K562 (cell line): ENCODE results near the gene CCDC85C. TPM values are rescaled to one million over a fixed set of nuclear protein-coding genes. Genes with fewer than 3 reads are reported as not detected.

Experiments
- ARID1B ChIP-seq: fragments of 450-650 bp; IDR thresholded peaks from 2 replicates; pipeline ENCODE4 v1.6.1; 2016; ENCODE audit warnings: antibody characterized with exemption, mild to moderate bottlenecking, inconsistent platforms
- ETV1 ChIP-seq: fragments of 450-650 bp; conservative IDR thresholded peaks from 2 replicates; pipeline ENCODE4 v1.6.1; 2016; ENCODE audit warnings: missing genetic modification characterization, control low read depth, low read depth, missing compliant biosample characterization
- MEIS2 ChIP-seq: fragments of 450-650 bp; IDR thresholded peaks from 2 replicates; pipeline ENCODE4 v1.6.1; 2014; ENCODE audit warnings: mild to moderate bottlenecking; ENCODE audit not compliant: partially characterized antibody
- MTA2 ChIP-seq: fragments of 450-650 bp; IDR thresholded peaks from 2 replicates; pipeline ENCODE4 v1.6.1; 2016; ENCODE audit warnings: low read depth
- NFXL1 ChIP-seq: fragments of 450-650 bp; formaldehyde crosslinking; IDR thresholded peaks from 2 replicates; pipeline ENCODE4 v1.4.0; 2021; ENCODE audit warnings: mild to moderate bottlenecking
- OTX1 ChIP-seq: fragments of 450-650 bp; formaldehyde crosslinking; IDR thresholded peaks from 2 replicates; pipeline ENCODE4 v1.4.0; 2022; ENCODE audit warnings: mild to moderate bottlenecking
- RAD51 ChIP-seq: fragments of 450-650 bp; IDR thresholded peaks from 2 replicates; pipeline ENCODE4 v1.7.1; 2016; ENCODE audit warnings: low read depth, mild to moderate bottlenecking, borderline replicate concordance
- RBM14 ChIP-seq: fragments of 200-400 bp; formaldehyde crosslinking; IDR thresholded peaks from 2 replicates; pipeline ENCODE4 v1.6.1; 2018; ENCODE audit warnings: low read depth, mild to moderate bottlenecking, low read length, moderate library complexity, borderline replicate concordance; ENCODE audit not compliant: insufficient read depth
- SAFB ChIP-seq: fragments of 200-400 bp; formaldehyde crosslinking; IDR thresholded peaks from 2 replicates; pipeline ENCODE4 v1.6.1; 2017; ENCODE audit warnings: low read depth, low read length, borderline replicate concordance
- SIX5 ChIP-seq, 2 experiments: IDR thresholded peaks; 2 replicates each; pipeline ENCODE4 v1.6.1; 2011; ENCODE audit warnings: low read length in 2 of 2, borderline replicate concordance in 1 of 2, low read depth in 1 of 2, mild to moderate bottlenecking in 1 of 2, moderate library complexity in 1 of 2; ENCODE audit not compliant: insufficient read depth in 1 of 2
- TAL1 ChIP-seq: fragments of 450-650 bp; IDR thresholded peaks from 2 replicates; pipeline ENCODE4 v1.6.1; 2016; ENCODE audit warnings: mild to moderate bottlenecking
- TCF3 ChIP-seq: sonication (generic); formaldehyde crosslinking; IDR thresholded peaks from 2 replicates; pipeline ENCODE4 v1.4.0; 2020; ENCODE audit warnings: mild to moderate bottlenecking, missing genetic modification reagents
- polyA plus RNA-seq, 8 experiments: library from polyadenylated mRNA; depleted of rRNA in 4 of 8; stranded (reverse) in 5 of 8; unstranded in 3 of 8; fragments of >200 nt; fragmentation: Nextera tagmentation in 2 of 8; fragmentation: Illumina TruSeq in 1 of 8; extraction: Ambion mirVana in 2 of 8; extraction: Trizol in 1 of 8; gene quantifications; 2 replicates each; pipeline versions ENCODE4 v1.2.1 to v1.2.3, GENCODE V29; 2011 to 2014; ENCODE audit warnings: inconsistent platforms in 1 of 8, missing spikeins in 1 of 8
- total RNA-seq, 7 experiments: library from RNA; depleted of rRNA in 6 of 7; stranded (reverse); fragments of >200 nt in 6 of 7; fragmentation: Illumina TruSeq in 2 of 7; extraction: Trizol in 2 of 7; gene quantifications; 2 replicates each; pipeline versions ENCODE4 v1.2.1 to v1.2.3, GENCODE V29; 2011 to 2021; ENCODE audit warnings: low replicate concordance in 1 of 7
- TF ChIP-seq, protein P1 (sequence below), 2 experiments: fragments of 450-650 bp; formaldehyde crosslinking in 1 of 2; IDR thresholded peaks; 2 replicates each; pipeline versions ENCODE4 v1.4.0 to v1.6.1; 2014 to 2020; ENCODE audit warnings: mild to moderate bottlenecking in 2 of 2, borderline replicate concordance in 1 of 2, low read depth in 1 of 2
- TF ChIP-seq, protein P2 (sequence below): fragments of 250-450 bp; sonication (Bioruptor Pico); IDR thresholded peaks from 2 replicates; pipeline ENCODE4 v1.8.0; 2022; ENCODE audit warnings: moderate library complexity, mild to moderate bottlenecking, inconsistent platforms
- TF ChIP-seq, protein P3 (sequence below), 3 experiments: fragments of 200-800 bp in 1 of 3; sonication (Bioruptor generic) in 1 of 3; sonication (generic) in 1 of 3; formaldehyde crosslinking in 1 of 3; IDR thresholded peaks; 2 replicates each; pipeline versions ENCODE4 v1.6.1 to v1.8.0; 2016 to 2022; ENCODE audit warnings: mild to moderate bottlenecking in 2 of 3, missing compliant biosample characterization in 2 of 3, missing genetic modification characterization in 2 of 3, missing genetic modification reagents in 1 of 3
- TF ChIP-seq, protein P4 (sequence below): sonication (generic); formaldehyde crosslinking; IDR thresholded peaks from 2 replicates; pipeline ENCODE4 v1.8.0; 2022; ENCODE audit warnings: missing genetic modification reagents, mild to moderate bottlenecking, borderline replicate concordance

CCDC85C gene
- total and polyA plus RNA-seq, 9 of the 15 experiments (the other 6 are each of a cell fraction or from before 2014, with no cell fraction given): 0.18 to 22.0 (median 6.3) TPM

DNA sequence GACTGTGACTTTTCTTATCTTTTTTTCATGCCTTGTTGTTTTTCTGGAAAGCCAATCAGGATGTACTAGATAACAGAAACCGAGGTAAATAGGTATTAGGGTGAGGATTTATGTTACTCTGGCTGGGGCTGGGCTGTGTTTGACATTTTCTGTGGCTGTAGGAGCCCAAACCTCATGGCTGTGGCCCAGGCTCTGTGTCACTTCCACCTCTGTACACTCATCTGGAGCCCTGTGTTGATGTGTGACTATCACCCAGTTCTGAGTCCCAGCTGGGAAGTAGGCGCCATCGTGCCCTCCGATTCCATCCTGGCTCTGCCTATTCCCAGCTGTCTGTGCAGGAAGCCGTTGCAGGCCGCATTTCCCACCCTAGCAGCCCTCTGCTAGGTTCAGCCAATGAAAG lies 39.3 kb upstream of the CCDC85C start (continued):
- peak; percentile 38 for TF ChIP-seq MEIS2
- TF ChIP-seq NFXL1 (CRISPR knock-in tag): no peak
- TF ChIP-seq, protein P1, sequence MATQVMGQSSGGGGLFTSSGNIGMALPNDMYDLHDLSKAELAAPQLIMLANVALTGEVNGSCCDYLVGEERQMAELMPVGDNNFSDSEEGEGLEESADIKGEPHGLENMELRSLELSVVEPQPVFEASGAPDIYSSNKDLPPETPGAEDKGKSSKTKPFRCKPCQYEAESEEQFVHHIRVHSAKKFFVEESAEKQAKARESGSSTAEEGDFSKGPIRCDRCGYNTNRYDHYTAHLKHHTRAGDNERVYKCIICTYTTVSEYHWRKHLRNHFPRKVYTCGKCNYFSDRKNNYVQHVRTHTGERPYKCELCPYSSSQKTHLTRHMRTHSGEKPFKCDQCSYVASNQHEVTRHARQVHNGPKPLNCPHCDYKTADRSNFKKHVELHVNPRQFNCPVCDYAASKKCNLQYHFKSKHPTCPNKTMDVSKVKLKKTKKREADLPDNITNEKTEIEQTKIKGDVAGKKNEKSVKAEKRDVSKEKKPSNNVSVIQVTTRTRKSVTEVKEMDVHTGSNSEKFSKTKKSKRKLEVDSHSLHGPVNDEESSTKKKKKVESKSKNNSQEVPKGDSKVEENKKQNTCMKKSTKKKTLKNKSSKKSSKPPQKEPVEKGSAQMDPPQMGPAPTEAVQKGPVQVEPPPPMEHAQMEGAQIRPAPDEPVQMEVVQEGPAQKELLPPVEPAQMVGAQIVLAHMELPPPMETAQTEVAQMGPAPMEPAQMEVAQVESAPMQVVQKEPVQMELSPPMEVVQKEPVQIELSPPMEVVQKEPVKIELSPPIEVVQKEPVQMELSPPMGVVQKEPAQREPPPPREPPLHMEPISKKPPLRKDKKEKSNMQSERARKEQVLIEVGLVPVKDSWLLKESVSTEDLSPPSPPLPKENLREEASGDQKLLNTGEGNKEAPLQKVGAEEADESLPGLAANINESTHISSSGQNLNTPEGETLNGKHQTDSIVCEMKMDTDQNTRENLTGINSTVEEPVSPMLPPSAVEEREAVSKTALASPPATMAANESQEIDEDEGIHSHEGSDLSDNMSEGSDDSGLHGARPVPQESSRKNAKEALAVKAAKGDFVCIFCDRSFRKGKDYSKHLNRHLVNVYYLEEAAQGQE (IDR thresholded peaks at IDR 0.05; ENCODE audit: borderline replicate concordance): no peak
- TF ChIP-seq, protein P1 (CRISPR knock-in tag; IDR thresholded peaks at IDR 0.05; ENCODE audit: low read depth): no peak
- TF ChIP-seq, protein P2, sequence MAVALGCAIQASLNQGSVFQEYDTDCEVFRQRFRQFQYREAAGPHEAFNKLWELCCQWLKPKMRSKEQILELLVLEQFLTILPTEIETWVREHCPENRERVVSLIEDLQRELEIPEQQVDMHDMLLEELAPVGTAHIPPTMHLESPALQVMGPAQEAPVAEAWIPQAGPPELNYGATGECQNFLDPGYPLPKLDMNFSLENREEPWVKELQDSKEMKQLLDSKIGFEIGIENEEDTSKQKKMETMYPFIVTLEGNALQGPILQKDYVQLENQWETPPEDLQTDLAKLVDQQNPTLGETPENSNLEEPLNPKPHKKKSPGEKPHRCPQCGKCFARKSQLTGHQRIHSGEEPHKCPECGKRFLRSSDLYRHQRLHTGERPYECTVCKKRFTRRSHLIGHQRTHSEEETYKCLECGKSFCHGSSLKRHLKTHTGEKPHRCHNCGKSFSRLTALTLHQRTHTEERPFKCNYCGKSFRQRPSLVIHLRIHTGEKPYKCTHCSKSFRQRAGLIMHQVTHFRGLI (CRISPR knock-in tag): no peak
- TF ChIP-seq OTX1 (CRISPR knock-in tag): no peak
- TF ChIP-seq, protein P3, sequence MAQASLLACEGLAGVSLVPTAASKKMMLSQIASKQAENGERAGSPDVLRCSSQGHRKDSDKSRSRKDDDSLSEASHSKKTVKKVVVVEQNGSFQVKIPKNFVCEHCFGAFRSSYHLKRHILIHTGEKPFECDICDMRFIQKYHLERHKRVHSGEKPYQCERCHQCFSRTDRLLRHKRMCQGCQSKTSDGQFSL (CRISPR knock-in tag; IDR thresholded peaks at IDR 0.05): no peak
- TF ChIP-seq, protein P3 (tag; IDR thresholded peaks at IDR 0.05): no peak
- no peak for TF ChIP-seq RBM14
- TF ChIP-seq TAL1: 0 out of 2 replicates have a peak, but pooled peaks have one; percentile 7
- no peak for TF ChIP-seq ETV1 (tag)
- TF ChIP-seq TCF3 (CRISPR knock-in tag): peak; percentile 21; the same call in 1 of the 2 replicates
- TF ChIP-seq SAFB: no peak
- TF ChIP-seq ARID1B: 0 out of 2 replicates have a peak, but pooled peaks have one; percentile 14
- TF ChIP-seq, protein P4, sequence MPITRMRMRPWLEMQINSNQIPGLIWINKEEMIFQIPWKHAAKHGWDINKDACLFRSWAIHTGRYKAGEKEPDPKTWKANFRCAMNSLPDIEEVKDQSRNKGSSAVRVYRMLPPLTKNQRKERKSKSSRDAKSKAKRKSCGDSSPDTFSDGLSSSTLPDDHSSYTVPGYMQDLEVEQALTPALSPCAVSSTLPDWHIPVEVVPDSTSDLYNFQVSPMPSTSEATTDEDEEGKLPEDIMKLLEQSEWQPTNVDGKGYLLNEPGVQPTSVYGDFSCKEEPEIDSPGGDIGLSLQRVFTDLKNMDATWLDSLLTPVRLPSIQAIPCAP (CRISPR knock-in tag): no peak
- TF ChIP-seq SIX5 (IDR thresholded peaks at IDR 0.05; ENCODE audit: borderline replicate concordance in 1 of 2, insufficient read depth in 1 of 2, low read depth in 1 of 2, low read length in 2 of 2): no peak
- TF ChIP-seq RAD51: no peak
- TF ChIP-seq MTA2: no peak
